OCI-M2 (cell line): ENCODE data around the gene IFNK.
A peak's percentile ranks its signal among the peaks of the same experiment; 100 is the strongest.

ENCODE experiments used
- DNase-seq: peaks from one replicate; lab custom pipeline; 2025; ENCODE audit not compliant: unreplicated experiment; lab: John Stamatoyannopoulos, UW

The IFNK gene

DNA sequence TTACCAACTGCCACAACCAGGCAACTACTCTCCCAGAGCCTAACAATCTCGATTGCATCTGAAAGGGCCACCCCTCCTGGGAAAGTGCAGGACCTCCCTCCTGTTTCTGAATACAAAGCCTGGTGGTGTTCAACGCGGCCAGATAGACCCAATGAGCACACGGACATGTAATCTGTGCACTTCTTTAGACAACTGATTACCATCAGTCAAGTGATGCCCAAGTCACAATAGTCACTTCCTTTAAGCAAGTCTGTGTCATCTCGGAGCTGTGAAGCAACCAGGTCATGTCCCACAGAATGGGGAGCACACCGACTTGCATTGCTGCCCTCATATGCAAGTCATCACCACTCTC is 48.5 kb downstream of the IFNK start:
- no peak for DNase-seq

DNA sequence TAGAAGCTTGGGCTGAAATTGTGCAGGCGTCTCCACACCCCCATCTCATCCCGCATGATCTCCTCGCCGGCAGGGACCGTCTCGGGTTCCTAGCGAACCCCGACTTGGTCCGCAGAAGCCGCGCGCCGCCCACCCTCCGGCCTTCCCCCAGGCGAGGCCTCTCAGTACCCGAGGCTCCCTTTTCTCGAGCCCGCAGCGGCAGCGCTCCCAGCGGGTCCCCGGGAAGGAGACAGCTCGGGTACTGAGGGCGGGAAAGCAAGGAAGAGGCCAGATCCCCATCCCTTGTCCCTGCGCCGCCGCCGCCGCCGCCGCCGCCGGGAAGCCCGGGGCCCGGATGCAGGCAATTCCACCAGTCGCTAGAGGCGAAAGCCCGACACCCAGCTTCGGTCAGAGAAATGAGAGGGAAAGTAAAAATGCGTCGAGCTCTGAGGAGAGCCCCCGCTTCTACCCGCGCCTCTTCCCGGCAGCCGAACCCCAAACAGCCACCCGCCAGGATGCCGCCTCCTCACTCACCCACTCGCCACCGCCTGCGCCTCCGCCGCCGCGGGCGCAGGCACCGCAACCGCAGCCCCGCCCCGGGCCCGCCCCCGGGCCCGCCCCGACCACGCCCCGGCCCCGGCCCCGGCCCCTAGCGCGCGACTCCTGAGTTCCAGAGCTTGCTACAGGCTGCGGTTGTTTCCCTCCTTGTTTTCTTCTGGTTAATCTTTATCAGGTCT is 49.0 kb downstream of the IFNK start, which contains the start of gene C9orf72:
Gene C9orf72, minus strand, starts transcription at position 564 of the 716 bp plus-strand sequence. CDS start 6,361 bp downstream, outside the sequence.
- no peak for DNase-seq

DNA sequence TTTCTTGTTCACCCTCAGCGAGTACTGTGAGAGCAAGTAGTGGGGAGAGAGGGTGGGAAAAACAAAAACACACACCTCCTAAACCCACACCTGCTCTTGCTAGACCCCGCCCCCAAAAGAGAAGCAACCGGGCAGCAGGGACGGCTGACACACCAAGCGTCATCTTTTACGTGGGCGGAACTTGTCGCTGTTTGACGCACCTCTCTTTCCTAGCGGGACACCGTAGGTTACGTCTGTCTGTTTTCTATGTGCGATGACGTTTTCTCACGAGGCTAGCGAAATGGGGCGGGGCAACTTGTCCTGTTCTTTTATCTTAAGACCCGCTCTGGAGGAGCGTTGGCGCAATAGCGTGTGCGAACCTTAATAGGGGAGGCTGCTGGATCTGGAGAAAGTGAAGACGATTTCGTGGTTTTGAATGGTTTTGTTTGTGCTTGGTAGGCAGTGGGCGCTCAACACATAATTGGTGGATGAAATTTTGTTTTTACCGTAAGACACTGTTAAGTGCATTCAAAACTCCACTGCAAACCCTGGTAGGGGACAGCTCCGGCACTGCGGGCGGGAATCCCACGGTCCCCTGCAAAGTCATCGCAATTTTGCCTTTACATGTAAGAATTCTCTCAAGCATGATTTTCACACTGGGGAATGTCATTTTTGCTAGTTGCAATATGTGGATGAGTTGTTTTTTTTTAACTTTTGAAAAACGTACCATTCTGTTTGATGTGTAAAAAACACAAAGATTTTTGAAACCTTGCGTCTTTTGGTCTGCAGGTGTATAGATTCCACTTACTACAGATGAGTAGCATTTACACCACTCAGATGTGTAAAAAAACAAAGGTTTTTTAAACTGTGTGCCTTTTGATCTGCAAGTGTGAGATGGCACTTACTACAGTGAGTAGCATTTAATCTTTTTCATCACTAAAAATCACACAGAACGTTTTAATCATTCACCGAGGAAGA is 49.8 kb downstream of the IFNK start:
- peak; percentile 74 for DNase-seq
